ENCODE results near the gene PDGFRB.

PDGFRB gene

GRCh38 chr5:150140830-150141229 is 14.8 kb downstream of the PDGFRB start:
- Histone ChIP-seq H3K4me3 (ENCODE audit: low read depth, low read length) (no peak overlapping the region), H3K36me3 (ENCODE audit: control insufficient read depth in 2 of 2, insufficient read depth in 1 of 2, low read length in 2 of 2) (no peaks in the 10 kb centered on the region), H3K27ac (ENCODE audit: extremely low read depth, low read depth, low read length) (no peak overlapping the region), H3K9me3 (ENCODE audit: control insufficient read depth, insufficient read depth, low read depth, low read length) (no peaks in the 10 kb centered on the region), H3K4me1 (ENCODE audit: control insufficient read depth, insufficient read depth, low read length) (0 out of 2 replicates have a peak, but pooled peaks cover 3% of the 10 kb centered on the region)
- ChIA-PET POLR2A (no interaction called here), CTCF (no interaction called here)
- peak; percentile 58 for TF ChIP-seq ZFHX2 (tag by site-specific recombination; conservative IDR thresholded peaks at IDR 0.05)
- TF ChIP-seq ZBTB49 (tag by site-specific recombination; IDR thresholded peaks at IDR 0.05; ENCODE audit: low read depth): no peak
- TF ChIP-seq EGR2 (tag by site-specific recombination; IDR thresholded peaks at IDR 0.05; ENCODE audit: low read depth): 0 out of 2 replicates have a peak, but pooled peaks have one; percentile 25

- ChIA-PET POLR2A (no interaction called here), CTCF (interaction anchor here (1.4 kb wide), 1 partner anchor 9 kb away, joined by 3 read pairs; no protein-coding TSS in a partner anchor)
- TF ChIP-seq GLI4 (tag by site-specific recombination; IDR thresholded peaks at IDR 0.05) (no peak), ZNF518A (tag by site-specific recombination; conservative IDR thresholded peaks at IDR 0.05; ENCODE audit: low read depth) (no peak), ZNF548 (tag by site-specific recombination; IDR thresholded peaks at IDR 0.05) (no peak), PRDM6 (tag by site-specific recombination; IDR thresholded peaks at IDR 0.05) (no peak), PRDM1 (tag by site-specific recombination; IDR thresholded peaks at IDR 0.05) (no peak)
- no peaks in the 10 kb centered on the region for H3K9me3 ChIP-seq (ENCODE audit: control insufficient read depth, insufficient read depth, low read depth, low read length)
- H3K4me1 ChIP-seq (ENCODE audit: control insufficient read depth, insufficient read depth, low read length): 0 out of 2 replicates have a peak, but pooled peaks cover under 1% of the 10 kb centered on the region
- H3K4me3 ChIP-seq (ENCODE audit: low read depth, low read length): no peak overlapping the region
- H3K27ac ChIP-seq (ENCODE audit: extremely low read depth, low read depth, low read length): no peak overlapping the region
- H3K36me3 ChIP-seq (ENCODE audit: control insufficient read depth in 2 of 2, insufficient read depth in 1 of 2, low read length in 2 of 2): no peaks in the 10 kb centered on the region
Measured at GRCh38 chr5:150139334-150139733, 16.3 kb downstream of the PDGFRB start.

GRCh38 chr5:150138551-150139265 is 16.9 kb downstream of the PDGFRB start:
- CTCF ChIA-PET: interaction anchor here (0.5 to 1.4 kb wide), 2 partner anchors 8 to 298 kb away, joined by 3 read pairs; no protein-coding TSS in a partner anchor
- POLR2A ChIA-PET: no interaction called here
- no peaks in the 10 kb centered on the region for H3K4me1 ChIP-seq (ENCODE audit: control insufficient read depth, insufficient read depth, low read length)
- no peak overlapping the region for H3K4me3 ChIP-seq (ENCODE audit: low read depth, low read length)
- TF ChIP-seq ZNF768 (tag by site-specific recombination; IDR thresholded peaks at IDR 0.05): peak; percentile 36; the same call in 1 of the 2 replicates
- TF ChIP-seq ZNF449 (tag by site-specific recombination; IDR thresholded peaks at IDR 0.05): peak; percentile 59; the same call in 1 of the 2 replicates
- no peak for TF ChIP-seq SETDB1 (IDR thresholded peaks at IDR 0.05; ENCODE audit: insufficient read length, low read length)
- H3K36me3 ChIP-seq (ENCODE audit: control insufficient read depth in 2 of 2, insufficient read depth in 1 of 2, low read length in 2 of 2): no peaks in the 10 kb centered on the region
- H3K27ac ChIP-seq (ENCODE audit: extremely low read depth, low read depth, low read length): no peak overlapping the region
- no peaks in the 10 kb centered on the region for H3K9me3 ChIP-seq (ENCODE audit: control insufficient read depth, insufficient read depth, low read depth, low read length)

Data from HEK293 (cell line).